Cerebellar nuclear complex (tissue), 1 donor: ENCODE results near the gene OR7D2.
"Not testable (repeated sequence)": the region's sequence is repeated elsewhere in the genome, so short reads cannot be mapped to it uniquely, and the experiment has no call there.

Source experiments
- DNase-seq, 2 experiments: peaks; one replicate each; lab custom pipeline; 2025; lab: John Stamatoyannopoulos, UW

Gene OR7D2

DNA sequence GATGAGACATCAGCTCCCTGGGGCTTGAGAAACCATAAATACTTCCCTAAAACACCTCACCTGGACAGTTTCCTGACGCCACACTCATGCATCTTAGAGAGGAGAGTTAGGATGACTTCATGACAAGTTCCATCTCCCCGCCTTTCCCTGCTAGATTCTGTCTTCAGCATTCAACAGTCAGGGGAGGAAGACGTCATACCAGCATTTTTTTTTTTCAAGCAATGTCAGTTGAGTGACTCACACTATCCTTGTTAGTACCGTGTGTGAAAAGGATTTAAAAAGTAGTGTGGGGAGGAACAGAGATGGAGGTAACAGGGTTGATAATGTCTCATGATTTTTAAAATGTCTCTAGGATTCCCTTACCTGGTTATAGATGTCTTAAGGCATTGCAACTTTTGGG, at the start of gene OR7D2:
OR7D2 (plus strand) TSS at position 79 of the 400 bp plus-strand sequence. CDS start 6,803 bp downstream, outside the sequence.
- no peak for DNase-seq

DNA sequence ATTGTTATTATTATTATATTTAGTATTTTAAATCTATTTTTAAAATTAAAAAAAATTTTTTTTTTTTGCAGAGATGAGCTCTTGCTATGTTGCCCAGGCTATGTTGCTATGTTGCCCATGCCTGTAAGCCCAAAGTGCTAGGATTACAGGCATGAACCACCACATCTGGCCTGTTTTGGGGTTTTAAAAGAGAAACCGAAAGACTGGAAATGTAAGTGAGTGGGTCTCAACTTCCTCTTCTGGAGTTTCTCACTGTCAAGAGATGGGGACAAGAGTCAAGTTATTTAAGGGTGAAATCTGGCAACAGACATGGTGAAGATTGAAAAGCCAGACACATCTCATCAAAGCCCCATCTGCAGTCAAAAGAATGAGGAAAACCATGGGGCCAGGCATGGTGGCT, 47.8 kb upstream of the OR7D2 start:
- DNase-seq, result no peak

DNA sequence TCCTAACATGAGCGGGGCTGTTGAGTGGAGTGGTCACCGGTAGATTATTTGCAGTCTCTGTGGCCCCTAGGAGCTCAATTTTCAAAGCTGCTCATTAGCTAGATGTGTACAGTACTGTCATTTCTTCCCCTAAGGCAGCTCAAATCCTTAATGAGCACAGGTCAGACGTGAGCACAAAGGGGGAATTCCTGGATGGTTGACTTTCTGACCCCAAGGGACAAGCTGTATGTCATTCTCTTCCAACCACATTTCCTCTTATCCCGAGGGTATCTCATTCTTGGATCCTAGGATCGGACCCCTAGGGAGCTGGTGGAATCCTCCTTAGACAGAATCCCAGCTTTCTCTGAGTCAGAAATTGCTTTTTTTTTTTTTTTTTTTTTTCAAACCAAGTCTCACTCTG, 46.4 kb upstream of the OR7D2 start:
- no peak for DNase-seq

DNA sequence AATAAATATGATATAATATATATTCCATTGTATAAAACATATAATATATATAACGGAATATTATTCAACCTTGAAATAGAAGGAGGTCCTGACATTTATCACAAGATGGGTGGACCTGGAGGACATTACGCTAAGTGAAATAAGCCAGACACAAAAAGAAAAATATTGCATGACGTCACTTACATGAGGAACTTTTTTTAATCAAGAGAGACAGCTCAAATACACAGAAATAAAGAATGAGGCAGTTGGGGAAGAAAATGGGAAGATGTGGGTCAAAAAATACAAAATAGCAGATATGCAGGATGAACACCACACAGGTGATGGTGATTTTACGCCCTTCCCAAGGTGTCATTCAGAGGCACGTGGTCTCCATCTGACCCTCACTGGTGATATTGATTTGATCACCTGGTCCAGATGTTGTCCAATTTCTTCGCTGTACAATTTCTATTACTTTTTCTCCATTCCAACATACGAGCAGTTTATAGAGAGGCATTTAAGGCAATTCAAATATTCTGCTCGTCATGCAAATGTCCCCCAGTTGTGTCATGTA, 39.1 kb upstream of the OR7D2 start:
- no peak for DNase-seq

DNA sequence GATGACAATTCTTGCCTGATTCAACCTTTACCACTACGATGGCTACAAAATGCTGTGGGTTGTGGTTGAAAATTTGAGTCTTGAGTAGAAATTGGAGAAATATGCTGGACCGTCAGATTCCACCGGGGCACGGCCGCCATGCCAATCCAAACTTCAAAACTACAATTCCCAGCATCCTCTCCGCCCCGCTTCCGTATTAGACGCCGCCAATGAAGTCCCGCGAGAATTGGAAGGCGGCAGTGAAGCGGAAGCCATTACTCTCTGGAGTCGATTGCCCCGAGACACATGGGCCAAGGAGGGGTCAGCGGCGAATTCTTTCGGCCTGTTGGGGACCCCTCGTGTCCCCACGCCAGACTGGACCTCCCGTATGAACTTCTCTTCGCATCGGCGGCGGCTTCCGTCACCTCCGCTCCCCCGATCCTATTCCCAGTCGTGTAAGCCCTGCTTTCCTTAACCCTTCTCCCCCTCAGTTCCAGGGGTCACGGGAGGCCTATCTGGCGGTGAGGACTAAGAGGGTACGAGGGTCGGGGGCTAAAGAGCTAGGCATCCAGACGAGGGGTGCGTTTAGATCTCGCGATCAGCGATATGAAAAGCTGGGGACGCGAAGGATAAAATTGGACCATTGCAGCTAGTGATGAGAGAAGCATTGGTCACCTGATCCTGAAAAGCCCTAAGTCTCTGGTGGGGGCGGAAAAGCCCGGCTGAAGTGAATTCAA, 38.5 kb upstream of the OR7D2 start, which contains the start of gene ZNF317:
ZNF317 (plus strand) TSS at position 239 of the 716 bp plus-strand sequence. CDS start 15,620 bp downstream, outside the sequence.
- DNase-seq, result peak in 1 of 2 experiments; percentile 61

DNA sequence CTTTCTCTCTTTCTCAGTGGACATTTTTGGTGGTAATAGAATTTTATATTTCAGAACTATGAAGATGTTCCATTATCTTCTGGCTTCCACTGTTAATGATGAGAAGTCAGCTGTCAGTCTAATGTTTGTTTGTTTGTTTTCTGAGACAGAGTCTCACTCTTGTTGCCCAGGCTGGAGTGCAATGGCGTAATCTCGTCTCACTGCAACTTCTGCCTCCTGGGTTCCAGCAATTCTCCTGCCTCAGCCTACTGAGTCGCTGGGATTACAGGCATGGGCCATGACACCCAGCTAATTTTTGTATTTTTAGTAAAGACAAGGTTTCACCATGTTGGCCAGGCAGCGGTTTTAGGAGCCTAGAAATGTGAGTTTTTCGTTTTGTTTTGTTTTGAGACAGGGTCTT, 33.9 kb upstream of the OR7D2 start:
- no peak for DNase-seq

DNA sequence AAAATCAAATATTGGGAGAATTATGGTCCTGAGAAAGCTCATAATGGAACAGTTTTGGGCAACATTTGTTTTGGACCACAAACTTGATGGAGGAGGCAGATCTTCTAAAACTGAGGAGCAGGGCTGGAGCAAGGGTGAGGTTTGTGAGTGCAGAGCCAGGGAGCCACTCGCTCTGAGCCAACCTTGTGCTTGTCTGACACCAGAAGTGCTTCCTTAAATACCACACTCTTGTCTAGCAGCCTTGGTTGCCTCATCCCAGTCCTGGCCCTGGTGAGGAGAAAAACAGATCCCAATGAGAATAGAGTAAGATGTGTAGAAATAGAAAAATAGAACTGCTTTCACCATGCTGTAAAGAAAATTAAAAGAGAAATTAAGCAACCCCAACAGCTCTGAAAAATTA, 31.9 kb upstream of the OR7D2 start:
- no peak for DNase-seq

DNA sequence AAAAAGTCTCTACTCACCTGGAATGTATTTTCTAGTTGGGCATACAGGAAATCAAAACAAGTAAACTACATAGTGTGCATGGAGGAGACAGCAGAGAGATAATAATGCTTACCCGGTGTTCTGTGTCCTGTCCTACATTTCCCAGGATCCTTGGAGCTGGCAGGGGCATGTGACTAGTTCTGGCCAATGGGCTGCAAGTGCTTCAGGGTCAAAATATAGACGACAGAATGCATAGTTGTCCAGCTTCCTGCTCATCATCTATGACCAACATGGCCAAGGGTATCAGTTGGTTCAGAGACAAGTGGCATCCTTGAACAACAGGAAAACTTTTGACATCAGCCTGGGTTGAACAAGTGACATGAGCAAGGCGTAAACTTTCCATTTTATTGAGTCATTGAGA, 30.1 kb upstream of the OR7D2 start:
- DNase-seq, result no peak

DNA sequence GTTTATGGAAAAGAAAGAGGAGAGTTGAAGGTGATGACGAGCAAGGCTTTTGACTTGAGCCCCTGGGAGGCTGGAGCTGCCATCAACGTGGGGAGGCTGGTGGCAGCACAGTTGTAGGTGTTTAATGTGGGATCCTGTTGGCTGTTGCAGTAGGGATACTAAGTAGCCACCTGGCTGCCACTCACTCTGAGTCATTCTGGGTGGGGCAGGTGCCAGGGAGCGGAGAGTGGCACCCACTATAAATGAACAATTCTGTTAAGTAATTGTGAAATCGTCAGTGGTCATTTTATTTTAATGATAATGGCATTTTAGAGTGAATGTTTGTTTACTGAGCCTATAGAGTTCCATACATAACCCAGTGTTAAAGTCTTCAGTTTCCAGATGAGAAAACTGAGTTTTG, 28.8 kb upstream of the OR7D2 start:
- DNase-seq, result no peak

DNA sequence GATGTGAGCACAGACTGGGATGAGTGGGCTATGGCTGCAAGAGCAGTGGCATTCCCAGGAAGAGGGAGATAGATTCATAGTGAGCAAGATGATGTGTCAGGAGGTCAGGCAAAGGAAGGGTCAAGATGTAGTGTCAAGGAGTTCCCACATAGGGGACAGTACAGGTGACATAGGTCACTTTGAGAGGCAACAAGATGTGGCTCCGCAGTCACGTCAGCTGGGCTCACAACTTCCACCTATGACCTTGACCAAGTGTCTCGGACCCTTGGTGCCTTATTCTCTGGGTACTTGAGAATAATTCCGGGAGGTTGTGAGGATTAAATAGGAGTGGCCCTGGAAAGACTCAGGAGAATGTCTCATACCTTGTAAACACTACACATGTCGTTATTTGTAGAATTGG, 28.1 kb upstream of the OR7D2 start:
- DNase-seq, result no peak

DNA sequence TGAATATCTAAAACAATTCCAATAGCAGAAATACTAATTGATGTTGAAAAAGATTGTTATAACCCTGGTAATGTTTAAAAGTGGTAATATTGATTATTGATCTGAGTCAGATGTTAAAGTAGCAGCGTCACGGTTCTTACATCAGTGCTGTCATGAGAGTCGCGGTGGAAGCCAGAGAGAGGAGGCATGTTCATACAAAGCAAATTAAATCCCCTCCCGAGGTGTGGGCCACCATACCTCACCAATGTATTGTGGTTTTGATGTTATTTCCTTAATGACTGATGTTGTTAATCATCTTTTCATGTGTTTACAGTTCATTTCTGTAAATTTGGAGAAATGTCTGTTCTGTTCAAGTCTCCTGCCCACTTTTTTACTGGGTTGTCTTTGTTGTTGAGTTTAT, 27.4 kb upstream of the OR7D2 start:
- no peak for DNase-seq

DNA sequence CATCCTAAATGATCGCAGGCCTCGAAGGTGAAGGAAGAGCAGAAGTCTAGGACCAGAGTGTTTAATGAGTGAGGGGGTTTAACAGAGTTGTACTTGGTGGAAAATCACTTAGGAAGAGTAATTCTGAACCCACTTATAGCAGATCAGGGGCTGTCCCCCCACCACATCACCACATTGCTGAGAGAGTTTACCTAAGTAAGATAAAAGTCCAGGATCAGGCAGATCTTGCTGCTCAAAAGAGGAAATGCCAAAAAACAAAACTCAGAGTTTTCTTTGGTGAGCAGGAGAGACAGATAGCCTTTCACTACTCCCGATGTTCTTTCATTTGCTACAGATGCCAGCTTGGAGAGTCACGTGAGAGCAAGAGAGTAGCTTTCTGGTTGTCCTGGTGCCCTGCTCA, 23.2 kb upstream of the OR7D2 start:
- no peak for DNase-seq

DNA sequence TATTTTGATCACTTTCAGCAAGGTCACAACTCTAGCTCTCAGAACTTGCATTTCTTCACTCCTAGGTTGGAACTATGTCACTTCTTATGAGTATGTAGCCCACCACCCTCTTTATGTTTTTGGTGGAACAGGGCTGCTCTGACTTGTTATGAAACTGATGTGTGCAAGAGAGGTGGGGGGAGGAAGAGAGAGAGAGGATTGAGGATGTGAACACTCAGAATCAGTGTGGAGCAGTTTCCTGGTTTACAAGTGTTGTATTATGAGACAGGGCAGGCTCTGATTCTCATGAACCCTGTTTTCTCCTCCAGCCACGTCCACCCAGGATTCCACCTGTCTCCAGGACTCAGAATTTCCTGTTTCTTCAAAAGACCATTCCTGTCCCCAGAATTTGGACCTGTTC, 22.5 kb upstream of the OR7D2 start:
- DNase-seq, result no peak

DNA sequence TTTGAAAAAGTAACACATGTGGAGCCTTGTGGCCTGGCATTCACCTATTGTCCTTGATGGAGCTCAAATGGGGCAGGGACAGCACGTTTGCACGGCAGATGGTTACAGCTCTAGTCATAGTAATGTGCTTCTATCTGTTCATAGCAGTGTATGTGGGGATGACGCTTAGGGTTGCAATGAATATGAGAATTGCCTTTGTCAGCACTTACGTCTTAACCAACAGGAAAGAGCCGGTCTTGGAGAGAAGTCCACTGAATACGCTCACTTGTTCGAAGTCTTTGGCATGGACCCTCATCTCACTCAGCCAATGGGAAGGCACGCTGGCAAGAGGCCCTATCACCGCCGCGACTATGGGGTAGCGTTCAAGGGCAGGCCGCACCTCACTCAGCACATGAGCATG, 18.9 kb upstream of the OR7D2 start:
- no peak for DNase-seq

DNA sequence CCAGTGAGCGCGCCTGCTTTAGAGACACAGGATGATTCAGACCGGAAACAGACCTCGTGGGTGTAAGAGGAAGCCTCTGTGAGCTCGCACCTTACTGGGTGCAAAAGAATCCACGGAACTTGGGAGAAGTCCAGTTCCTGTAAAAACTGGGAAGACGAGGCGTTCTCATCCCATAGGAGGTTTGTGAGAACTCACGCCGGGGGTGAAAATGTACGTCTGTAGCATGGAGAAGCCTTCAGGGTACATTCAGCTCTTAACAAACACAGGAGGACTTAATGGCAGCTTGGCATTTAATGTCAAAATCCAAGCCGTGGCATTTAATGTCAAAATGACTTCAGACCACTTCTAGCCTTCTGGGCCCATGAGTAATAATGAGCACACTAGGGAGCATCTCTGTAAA, 17.4 kb upstream of the OR7D2 start:
- no peak for DNase-seq

DNA sequence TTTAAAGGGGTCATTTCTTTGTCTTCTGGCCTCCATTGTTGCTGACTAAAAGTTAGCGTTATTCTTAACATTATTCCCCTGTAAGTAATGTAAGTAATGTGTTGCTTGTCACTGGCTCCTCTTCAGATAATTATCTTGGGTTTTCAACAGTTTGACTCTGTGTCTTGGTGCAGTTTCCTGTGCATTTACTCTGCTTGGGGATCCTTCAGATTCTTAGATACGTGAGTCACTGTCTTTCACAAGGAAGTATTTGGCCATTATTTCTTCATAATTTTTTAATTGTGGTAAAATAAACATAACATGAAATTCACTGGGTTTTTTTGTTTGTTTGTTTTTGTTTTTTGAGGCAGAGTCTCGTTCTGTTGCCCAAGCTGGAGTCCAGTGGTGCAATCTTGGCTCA, 13.5 kb upstream of the OR7D2 start:
- DNase-seq, result no peak

DNA sequence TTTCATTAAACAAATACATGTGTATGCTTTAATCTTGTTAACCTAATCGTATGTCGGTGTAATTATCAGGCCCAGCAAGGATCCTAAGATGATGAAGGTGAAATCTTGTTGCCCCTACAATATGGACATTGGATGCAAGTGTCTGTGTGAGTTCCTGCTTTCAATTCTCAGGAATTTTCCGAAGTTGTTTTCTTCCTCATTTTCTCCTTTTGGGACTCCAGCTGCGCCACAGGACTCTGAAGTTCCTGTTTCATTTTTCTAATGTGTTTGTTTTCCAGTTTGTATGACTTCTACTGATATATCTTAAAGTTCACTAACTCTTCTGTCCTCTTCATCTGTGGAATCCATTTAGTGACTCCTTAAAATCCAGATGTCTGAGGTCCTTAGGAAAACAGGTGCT, 11.9 kb upstream of the OR7D2 start:
- DNase-seq, result no peak

DNA sequence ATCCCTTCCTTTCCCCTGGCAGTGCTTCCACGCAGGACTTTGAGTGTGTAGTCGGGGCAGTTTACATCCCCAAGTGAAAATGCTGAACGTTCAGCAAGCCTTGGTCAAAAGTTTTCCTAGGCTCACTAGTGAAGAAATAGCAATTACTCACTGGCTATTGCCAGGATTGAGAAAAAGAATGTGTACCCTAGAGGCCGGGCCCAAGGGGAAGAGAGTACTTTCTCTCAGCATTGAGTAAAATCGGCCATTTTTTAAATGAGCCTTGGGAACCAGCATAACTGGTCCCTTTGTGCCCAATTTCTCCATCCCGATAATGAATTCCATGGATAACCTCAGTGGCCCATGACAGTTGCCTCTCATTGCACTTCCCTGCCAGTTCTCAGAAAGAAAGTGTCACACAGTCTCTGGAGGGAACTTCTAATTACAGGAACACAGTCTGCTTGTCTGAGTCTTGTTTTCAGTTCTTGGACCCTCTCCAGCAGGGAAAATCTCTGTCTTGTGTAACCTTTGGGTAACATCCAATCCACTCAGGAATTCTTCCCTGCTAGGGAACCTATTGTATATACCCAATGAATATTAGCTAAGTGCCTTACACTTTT, 7.3 kb upstream of the OR7D2 start:
- no peak for DNase-seq

DNA sequence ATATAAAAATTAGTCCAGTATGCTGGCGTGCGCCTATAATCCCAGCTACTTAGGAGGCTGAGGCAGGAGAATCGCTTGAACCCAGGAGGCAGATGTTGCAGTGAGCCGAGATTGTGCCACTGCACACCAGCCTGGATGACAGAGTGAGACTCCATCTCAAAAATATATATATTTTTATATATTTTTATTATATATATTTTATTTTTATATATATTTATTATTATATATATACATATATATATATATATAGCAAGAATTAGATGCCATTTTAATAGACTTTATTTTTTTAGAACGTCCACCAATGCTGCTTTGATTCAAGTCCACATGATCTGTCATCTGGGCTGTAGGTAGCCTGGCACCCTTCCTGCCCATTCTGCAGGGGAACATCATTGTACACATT, 3.5 kb upstream of the OR7D2 start:
- no peak for DNase-seq

DNA sequence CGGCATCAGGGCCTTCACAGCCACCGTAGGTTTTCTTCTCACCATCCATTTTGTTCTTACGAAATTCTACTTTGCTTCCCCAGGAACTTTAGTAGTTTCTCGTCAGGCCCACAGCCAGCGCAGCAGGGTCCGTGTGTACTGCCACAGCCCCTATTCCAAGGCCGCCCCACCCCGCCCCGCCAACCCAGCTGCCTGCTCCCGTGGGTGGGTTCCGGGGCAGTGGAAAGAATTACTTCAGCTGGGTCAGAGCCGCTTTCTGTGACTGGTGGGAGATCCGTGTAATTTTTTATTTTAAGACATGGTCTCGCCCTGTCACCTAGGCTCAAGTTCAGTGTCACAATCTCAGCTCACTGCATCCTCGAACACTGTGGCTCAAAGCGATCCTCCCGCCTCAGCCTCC, 4.2 kb downstream of the OR7D2 start:
- no peak for DNase-seq

DNA sequence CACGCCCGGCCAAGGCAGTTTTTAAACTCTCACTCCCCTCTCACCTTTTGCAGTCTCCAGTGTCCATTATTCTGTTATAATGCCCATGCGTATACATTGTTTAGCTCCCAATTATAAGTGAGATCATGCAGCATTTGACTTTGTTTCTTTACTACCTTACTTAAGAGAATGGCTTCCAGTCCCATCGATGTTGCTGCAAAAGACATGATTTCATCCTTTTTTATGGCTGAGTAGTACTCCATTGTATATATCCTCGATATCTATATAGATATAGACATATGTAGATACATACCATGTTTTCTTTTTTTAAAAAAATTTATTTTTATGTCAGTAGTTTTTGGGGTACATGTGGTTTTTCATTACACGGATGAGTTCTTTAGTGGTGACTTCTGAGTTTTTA, 8.4 kb downstream of the OR7D2 start:
- no peak for DNase-seq

DNA sequence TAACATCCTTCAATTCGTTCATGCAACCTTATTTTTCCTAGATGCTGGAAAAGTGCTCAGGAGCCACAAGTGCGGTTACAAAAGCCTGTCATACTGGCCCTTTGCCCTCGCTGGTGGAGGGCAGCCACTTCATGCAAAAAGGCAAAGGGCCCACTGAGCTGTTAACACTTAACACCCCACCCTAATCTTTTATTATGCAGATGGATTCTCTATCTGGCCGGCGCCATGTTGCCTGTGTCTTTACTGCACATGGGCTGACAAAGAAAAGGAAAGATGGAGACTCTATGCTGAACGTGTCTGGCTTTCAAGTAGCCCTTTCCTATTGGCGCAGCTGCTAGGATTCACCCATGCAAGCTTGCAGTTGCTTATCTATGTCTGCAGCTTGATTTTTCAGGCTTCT, 10.8 kb downstream of the OR7D2 start:
- no peak for DNase-seq

DNA sequence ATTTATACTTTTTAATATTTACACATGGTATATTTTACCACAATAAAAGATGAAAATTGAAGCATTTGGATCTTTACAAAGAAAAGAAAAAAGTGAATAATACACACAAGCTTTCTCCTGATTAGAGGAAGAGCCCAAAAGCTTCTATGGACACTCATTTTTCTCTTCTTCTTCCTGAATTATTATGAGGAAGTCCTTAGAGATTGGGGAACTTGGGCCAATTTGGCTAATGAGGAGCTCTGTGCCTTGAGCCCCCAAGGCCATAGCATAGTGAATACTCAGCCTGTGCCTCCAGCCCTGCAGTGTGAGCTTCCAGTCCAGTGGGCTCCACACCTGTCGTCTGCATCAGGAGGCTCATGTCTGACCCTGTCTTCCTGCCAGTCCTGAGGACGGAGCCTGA, 19.3 kb downstream of the OR7D2 start:
- DNase-seq, result not testable (repeated sequence)
